Activated B cell treated with CpG ODN at 0.5 μM for 24 hours (primary cell): ENCODE measurements around the gene PHACTR2. TPM values are rescaled to one million over a fixed set of nuclear protein-coding genes. Genes with fewer than 3 reads are reported as not detected.
"Not testable (repeated sequence)": the region's sequence is repeated elsewhere in the genome, so short reads cannot be mapped to it uniquely, and the experiment has no call there.

ENCODE experiments used
- ATAC-seq: fragments of 200-7000 bp; cut with Tn5 transposase; one replicate; pipeline ENCODE4 v1.10.0; 2021; ENCODE audit warnings: low read depth, mild to moderate bottlenecking, moderate library complexity
- CTCF ChIA-PET: fragments of 350-600 bp; sonication (Branson Sonifier 250); formaldehyde crosslinking; loops from one replicate; lab custom pipeline; 2021; ENCODE audit warnings: antibody characterized with exemption; lab: Charles Lee
- POLR2A ChIA-PET: fragments of 350-600 bp; sonication (Branson Sonifier 250); formaldehyde crosslinking; loops from one replicate; lab custom pipeline; 2021; ENCODE audit warnings: antibody characterized with exemption; lab: Charles Lee
- DNase-seq: peaks from one replicate; pipeline ENCODE4 v3.0.0; 2022
- H3K27ac Mint-ChIP-seq: one replicate; pipeline ENCODE4 v1.8.0; 2020; ENCODE audit warnings: mixed read lengths
- H3K27me3 Mint-ChIP-seq: one replicate; pipeline ENCODE4 v1.8.0; 2021; ENCODE audit warnings: mixed read lengths
- H3K36me3 Mint-ChIP-seq: one replicate; pipeline ENCODE4 v1.8.0; 2021; ENCODE audit warnings: low read depth, mixed read lengths
- H3K4me1 Mint-ChIP-seq: one replicate; pipeline ENCODE4 v1.8.0; 2021; ENCODE audit warnings: mixed read lengths
- H3K4me3 Mint-ChIP-seq: one replicate; pipeline ENCODE4 v1.8.0; 2020; ENCODE audit warnings: mild to moderate bottlenecking, mixed read lengths
- H3K9me3 Mint-ChIP-seq: one replicate; pipeline ENCODE4 v1.8.0; 2020; ENCODE audit warnings: mixed read lengths
- CTCF ChIP-seq: fragments of 200-600 bp; IDR thresholded peaks from one replicate; pipeline ENCODE4 v1.8.0; 2022; ENCODE audit warnings: antibody characterized with exemption, mild to moderate bottlenecking
- intact Hi-C: fragments of 100-400 bp; cut with micrococcal nuclease; formaldehyde crosslinking; loops from one replicate; pipeline ENCODE4 v1.15.1; 2024
- total RNA-seq: library from RNA; stranded (reverse); gene quantifications from 2 replicates; pipeline ENCODE4 v1.2.3, GENCODE V29; 2022

PHACTR2 gene
- total RNA-seq, 1 donor from 2014 or later, result 11.7 TPM

DNA sequence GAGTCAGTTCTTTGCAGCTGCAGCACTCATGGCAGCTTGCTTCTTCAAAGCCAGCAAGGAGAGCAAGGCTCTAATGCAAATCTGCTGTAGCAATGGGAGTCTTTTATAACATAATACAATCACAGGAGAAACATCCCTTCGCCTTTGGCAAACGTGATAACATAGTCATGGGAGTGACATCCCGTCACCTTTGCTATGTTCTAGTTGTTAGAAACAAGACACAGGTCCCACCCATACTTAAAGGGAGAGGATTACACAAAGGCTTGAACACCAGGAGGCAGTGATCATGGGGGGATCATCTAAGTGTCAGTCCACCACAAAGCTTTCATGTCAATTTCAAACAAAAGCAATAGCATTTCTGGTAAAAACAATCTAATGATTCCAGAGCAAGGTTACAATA, 40.1 kb upstream of the PHACTR2 start:
- no peak for DNase-seq
- H3K27me3 Mint-ChIP-seq, result no peaks in the 10 kb centered on the region
- no peaks in the 10 kb centered on the region for H3K36me3 Mint-ChIP-seq
- no peak for ATAC-seq
- no peak overlapping the region for H3K27ac Mint-ChIP-seq
- CTCF ChIA-PET, result no interaction called here
- H3K4me3 Mint-ChIP-seq, result no peak overlapping the region
- TF ChIP-seq CTCF, result no peak
- intact Hi-C loops, result no loop called here
- POLR2A ChIA-PET, result no interaction called here
- H3K9me3 Mint-ChIP-seq, result peaks cover 2% of the 10 kb centered on the region
- H3K4me1 Mint-ChIP-seq, result peaks cover 3% of the 10 kb centered on the region

GRCh38 chr6:143642403-143642802, 35.4 kb upstream of the PHACTR2 start:
- TF ChIP-seq CTCF, result no peak
- no peak overlapping the region for H3K27ac Mint-ChIP-seq
- H3K27me3 Mint-ChIP-seq, result no peaks in the 10 kb centered on the region
- ChIA-PET CTCF (no interaction called here), POLR2A (no interaction called here)
- H3K9me3 Mint-ChIP-seq, result no peaks in the 10 kb centered on the region
- H3K4me3 Mint-ChIP-seq, result no peak overlapping the region
- no peaks in the 10 kb centered on the region for H3K4me1 Mint-ChIP-seq
- no peaks in the 10 kb centered on the region for H3K36me3 Mint-ChIP-seq
- no peak for ATAC-seq
- DNase-seq, result no peak
- intact Hi-C loops, result no loop called here

GRCh38 chr6:143647191-143647590, 30.6 kb upstream of the PHACTR2 start:
- TF ChIP-seq CTCF, result no peak
- ATAC-seq, result no peak
- no peak for DNase-seq
- no peak overlapping the region for H3K27ac Mint-ChIP-seq
- H3K9me3 Mint-ChIP-seq, result peaks cover 8% of the 10 kb centered on the region
- CTCF ChIA-PET, result no interaction called here
- POLR2A ChIA-PET, result no interaction called here
- intact Hi-C loops, result no loop called here
- H3K36me3 Mint-ChIP-seq, result no peaks in the 10 kb centered on the region
- no peaks in the 10 kb centered on the region for H3K27me3 Mint-ChIP-seq
- H3K4me1 Mint-ChIP-seq, result no peaks in the 10 kb centered on the region
- no peak overlapping the region for H3K4me3 Mint-ChIP-seq

GRCh38 chr6:143647732-143648131, 30.0 kb upstream of the PHACTR2 start:
- no peaks in the 10 kb centered on the region for H3K27me3 Mint-ChIP-seq
- peaks cover 8% of the 10 kb centered on the region for H3K9me3 Mint-ChIP-seq
- H3K4me1 Mint-ChIP-seq, result no peaks in the 10 kb centered on the region
- no peak for TF ChIP-seq CTCF
- ChIA-PET CTCF (no interaction called here), POLR2A (no interaction called here)
- no peak for ATAC-seq
- no peak overlapping the region for H3K27ac Mint-ChIP-seq
- H3K4me3 Mint-ChIP-seq, result no peak overlapping the region
- DNase-seq, result no peak
- H3K36me3 Mint-ChIP-seq, result no peaks in the 10 kb centered on the region
- intact Hi-C loops, result no loop called here

DNA sequence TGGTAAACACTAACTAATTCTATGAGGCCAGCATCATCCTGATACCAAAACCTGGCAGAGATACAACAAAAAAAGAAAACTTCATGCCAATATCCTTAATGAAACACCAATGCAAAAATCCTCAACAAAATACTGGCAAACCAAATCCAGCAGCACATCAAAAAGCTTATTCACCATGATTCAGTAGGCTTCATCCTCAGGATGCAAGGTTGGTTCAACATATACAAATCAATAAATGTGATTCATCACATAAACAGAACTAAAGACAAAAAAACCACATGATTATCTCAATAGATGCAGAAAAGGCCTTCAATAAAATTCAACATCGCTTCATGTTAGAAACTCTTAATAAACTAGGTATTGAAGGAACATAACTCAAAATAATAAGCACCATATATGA, 28.4 kb upstream of the PHACTR2 start:
- intact Hi-C loops, H3K27me3 Mint-ChIP-seq, H3K9me3 Mint-ChIP-seq, CTCF ChIA-PET, DNase-seq, H3K4me3 Mint-ChIP-seq, POLR2A ChIA-PET, H3K4me1 Mint-ChIP-seq, H3K36me3 Mint-ChIP-seq, ATAC-seq, H3K27ac Mint-ChIP-seq: not testable (repeated sequence)

- H3K27ac Mint-ChIP-seq, H3K36me3 Mint-ChIP-seq, H3K4me1 Mint-ChIP-seq, H3K9me3 Mint-ChIP-seq, H3K4me3 Mint-ChIP-seq, CTCF ChIA-PET, POLR2A ChIA-PET, ATAC-seq, DNase-seq, H3K27me3 Mint-ChIP-seq, intact Hi-C loops: not testable (repeated sequence)
Measured at GRCh38 chr6:143651328-143651727, 26.4 kb upstream of the PHACTR2 start.
